Right lobe of liver (tissue), 4 donors: ENCODE results near the gene SKP1.

Experiments used
- POLR2A ChIP-seq: fragments of 450-650 bp; IDR thresholded peaks from one replicate; pipeline ENCODE4 v1.6.1; 2017; ENCODE audit warnings: antibody characterized with exemption, mild to moderate bottlenecking
- TF ChIP-seq, protein P1 (sequence below), 4 donors: fragments of 200-600 bp in 3 of 4; fragments of 450-650 bp in 1 of 4; IDR thresholded peaks; one replicate each; pipeline versions ENCODE4 v1.5.1 to v1.8.0; 2016 to 2022; ENCODE audit warnings: antibody characterized with exemption in 4 of 4, mild to moderate bottlenecking in 2 of 4
- donor health status: DM: no; HTN: no; CAD: no.
- donor health status: DM: no; HTN: no; CAD: no.
- donor health status: DM: no; HTN: yes; CAD: no.

DNA sequence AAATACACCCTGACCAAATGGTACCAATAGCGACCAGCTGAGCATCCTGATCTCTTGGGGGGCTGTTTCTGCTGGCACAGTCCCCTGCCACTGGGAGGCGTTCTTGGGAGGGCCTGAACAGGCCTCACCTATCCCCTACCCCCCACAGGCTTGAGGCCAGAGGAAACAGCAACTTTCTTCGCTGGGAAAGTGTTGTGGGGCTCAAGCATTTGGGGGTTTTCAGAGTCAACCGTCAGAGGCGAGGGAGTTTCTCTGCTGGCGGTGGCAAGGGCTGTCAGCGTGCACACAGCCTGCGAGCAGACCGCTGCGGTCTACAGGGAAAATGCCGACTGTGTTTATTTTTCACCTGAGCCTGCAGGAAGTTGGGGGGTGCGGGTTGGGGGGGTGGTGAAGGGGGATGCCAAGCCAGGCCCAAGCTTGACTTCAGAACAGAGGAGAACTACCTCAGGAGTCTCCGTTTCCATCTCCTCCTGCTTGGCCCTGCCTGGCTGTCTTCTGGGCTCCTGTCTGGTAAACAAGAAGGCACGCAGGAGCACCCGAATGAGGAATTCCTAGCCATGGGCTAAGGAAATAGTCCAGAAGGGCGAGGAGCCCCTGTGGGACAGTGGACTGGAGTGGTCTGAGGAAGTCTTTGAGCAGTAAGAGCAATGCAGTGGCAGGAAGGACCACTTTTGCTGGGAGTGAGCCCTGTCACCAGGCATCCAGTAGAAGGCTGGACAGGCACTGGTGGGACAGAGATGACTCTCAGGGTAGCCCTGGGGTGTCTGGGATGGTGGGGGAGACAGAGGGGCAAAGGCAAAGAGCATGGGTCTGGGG, 44.2 kb downstream of the SKP1 start:
- TF ChIP-seq, protein P1, sequence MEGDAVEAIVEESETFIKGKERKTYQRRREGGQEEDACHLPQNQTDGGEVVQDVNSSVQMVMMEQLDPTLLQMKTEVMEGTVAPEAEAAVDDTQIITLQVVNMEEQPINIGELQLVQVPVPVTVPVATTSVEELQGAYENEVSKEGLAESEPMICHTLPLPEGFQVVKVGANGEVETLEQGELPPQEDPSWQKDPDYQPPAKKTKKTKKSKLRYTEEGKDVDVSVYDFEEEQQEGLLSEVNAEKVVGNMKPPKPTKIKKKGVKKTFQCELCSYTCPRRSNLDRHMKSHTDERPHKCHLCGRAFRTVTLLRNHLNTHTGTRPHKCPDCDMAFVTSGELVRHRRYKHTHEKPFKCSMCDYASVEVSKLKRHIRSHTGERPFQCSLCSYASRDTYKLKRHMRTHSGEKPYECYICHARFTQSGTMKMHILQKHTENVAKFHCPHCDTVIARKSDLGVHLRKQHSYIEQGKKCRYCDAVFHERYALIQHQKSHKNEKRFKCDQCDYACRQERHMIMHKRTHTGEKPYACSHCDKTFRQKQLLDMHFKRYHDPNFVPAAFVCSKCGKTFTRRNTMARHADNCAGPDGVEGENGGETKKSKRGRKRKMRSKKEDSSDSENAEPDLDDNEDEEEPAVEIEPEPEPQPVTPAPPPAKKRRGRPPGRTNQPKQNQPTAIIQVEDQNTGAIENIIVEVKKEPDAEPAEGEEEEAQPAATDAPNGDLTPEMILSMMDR (IDR thresholded peaks at IDR 0.05): no peak
- TF ChIP-seq POLR2A: no peak
